ENCODE results near the gene NSDHL. TPM values are rescaled to one million over a fixed set of nuclear protein-coding genes. Genes with fewer than 3 reads are reported as not detected.

NSDHL gene
- total RNA-seq, 2 donors from 2014 or later: 25.8 to 34.8 TPM

- WGBS, 2 experiments (ENCODE audit: insufficient coverage in 1 of 2, insufficient read length in 1 of 2): 80 to 93% methylated on average over 1 to 6 of the region's 10 CpGs
- H3K27me3 Mint-ChIP-seq (ENCODE audit: insufficient read depth): no peaks in the 10 kb centered on the region
These were observed 12.0 kb downstream of the NSDHL start for GRCh38 chrX:152842772-152843338.

GRCh38 chrX:152843852-152844251, 13.0 kb downstream of the NSDHL start:
- DNase-seq: no peak
- Mint-ChIP-seq H3K9me3 (peaks cover 64% of the 10 kb centered on the region), H3K4me3 (no peak overlapping the region), H3K27ac (no peak overlapping the region), H3K4me1 (peaks cover 8% of the 10 kb centered on the region), H3K36me3 (ENCODE audit: low read depth) (peaks cover 27% of the 10 kb centered on the region), H3K27me3 (ENCODE audit: insufficient read depth) (no peaks in the 10 kb centered on the region)
- no peak overlapping the region for H3K9ac ChIP-seq (ENCODE audit: extremely low read depth, low read length, poor library complexity, severe bottlenecking)
- no peaks in the 10 kb centered on the region for H3K4me1 ChIP-seq (ENCODE audit: control insufficient read depth, insufficient read depth, low read length)
- TF ChIP-seq CTCF (conservative IDR thresholded peaks at IDR 0.05): no peak
- H3K27me3 ChIP-seq (ENCODE audit: control insufficient read depth, insufficient read depth, low read length, poor library complexity, severe bottlenecking): no peaks in the 10 kb centered on the region
- peaks cover 23% of the 10 kb centered on the region for H3K36me3 ChIP-seq (ENCODE audit: control insufficient read depth, insufficient read depth, low read length)
- 81 to 100% methylated on average over 1 to 5 of the region's 5 CpGs for WGBS, 2 experiments (ENCODE audit: insufficient coverage in 1 of 2, insufficient read length in 1 of 2)
- H3K27ac ChIP-seq (ENCODE audit: low read depth, low read length): no peak overlapping the region
- no peaks in the 10 kb centered on the region for H3K9me3 ChIP-seq (ENCODE audit: control insufficient read depth, low read length)
- H3K4me3 ChIP-seq (ENCODE audit: low read length): no peak overlapping the region

More at GRCh38 chrX:152842772-152843338, 12.0 kb downstream of the NSDHL start:
- no peaks in the 10 kb centered on the region for H3K27me3 ChIP-seq (ENCODE audit: control insufficient read depth, insufficient read depth, low read length, poor library complexity, severe bottlenecking)
- H3K9ac ChIP-seq (ENCODE audit: extremely low read depth, low read length, poor library complexity, severe bottlenecking): no peak overlapping the region
- no peak for DNase-seq
- H3K9me3 ChIP-seq (ENCODE audit: control insufficient read depth, low read length): no peaks in the 10 kb centered on the region
- H3K4me3 Mint-ChIP-seq: no peak overlapping the region
- no peaks in the 10 kb centered on the region for H3K4me1 ChIP-seq (ENCODE audit: control insufficient read depth, insufficient read depth, low read length)
- TF ChIP-seq CTCF (conservative IDR thresholded peaks at IDR 0.05): no peak
- no peak overlapping the region for H3K27ac Mint-ChIP-seq
- no peak overlapping the region for H3K27ac ChIP-seq (ENCODE audit: low read depth, low read length)
- H3K9me3 Mint-ChIP-seq: peaks cover 64% of the 10 kb centered on the region
- H3K36me3 ChIP-seq (ENCODE audit: control insufficient read depth, insufficient read depth, low read length): peaks cover 15% of the 10 kb centered on the region
- peaks cover 23% of the 10 kb centered on the region for H3K36me3 Mint-ChIP-seq (ENCODE audit: low read depth)
- H3K4me3 ChIP-seq (ENCODE audit: low read length): no peak overlapping the region
- peaks cover 8% of the 10 kb centered on the region for H3K4me1 Mint-ChIP-seq

- H3K4me1 Mint-ChIP-seq: peaks cover 8% of the 10 kb centered on the region
- H3K36me3 ChIP-seq (ENCODE audit: control insufficient read depth, insufficient read depth, low read length): peaks cover 23% of the 10 kb centered on the region
- H3K36me3 Mint-ChIP-seq (ENCODE audit: low read depth): peaks cover 29% of the 10 kb centered on the region
- H3K27me3 ChIP-seq (ENCODE audit: control insufficient read depth, insufficient read depth, low read length, poor library complexity, severe bottlenecking): no peaks in the 10 kb centered on the region
- H3K27ac ChIP-seq (ENCODE audit: low read depth, low read length): no peak overlapping the region
- H3K27me3 Mint-ChIP-seq (ENCODE audit: insufficient read depth): no peaks in the 10 kb centered on the region
- DNase-seq: no peak
- no peaks in the 10 kb centered on the region for H3K9me3 ChIP-seq (ENCODE audit: control insufficient read depth, low read length)
- H3K4me1 ChIP-seq (ENCODE audit: control insufficient read depth, insufficient read depth, low read length): no peaks in the 10 kb centered on the region
- H3K4me3 ChIP-seq (ENCODE audit: low read length): no peak overlapping the region
- H3K9me3 Mint-ChIP-seq: peaks cover 65% of the 10 kb centered on the region
- no peak overlapping the region for H3K4me3 Mint-ChIP-seq
- H3K27ac Mint-ChIP-seq: no peak overlapping the region
- WGBS, 2 experiments (ENCODE audit: insufficient coverage in 1 of 2, insufficient read length in 1 of 2): 91% methylated on average over 6 of the region's 6 CpGs; no CpG with 5 or more reads in 1 of the 2 experiments
- H3K9ac ChIP-seq (ENCODE audit: extremely low read depth, low read length, poor library complexity, severe bottlenecking): no peak overlapping the region
- no peak for TF ChIP-seq CTCF (conservative IDR thresholded peaks at IDR 0.05)
These were observed 13.4 kb downstream of the NSDHL start for GRCh38 chrX:152844256-152844655.

Measured in endodermal cell (in vitro differentiated cells).